Tibial nerve (tissue), 3 donors: Measurements from ENCODE around the gene SEMA3F.

Experiments
- POLR2A ChIP-seq, 2 donors: fragments of 450-650 bp; IDR thresholded peaks; one replicate each; pipeline ENCODE4 v1.6.1; 2017; ENCODE audit warnings: antibody characterized with exemption in 2 of 2, mild to moderate bottlenecking in 2 of 2, moderate library complexity in 2 of 2
- TF ChIP-seq, protein P1 (sequence below), 5 experiments: fragments of 200-600 bp in 3 of 5; fragments of 450-650 bp in 2 of 5; sonication (generic) in 3 of 5; IDR thresholded peaks; one replicate each; pipeline ENCODE4 v1.5.1; 2016 to 2019; ENCODE audit warnings: antibody characterized with exemption in 5 of 5, mild to moderate bottlenecking in 3 of 5, moderate library complexity in 2 of 5

DNA sequence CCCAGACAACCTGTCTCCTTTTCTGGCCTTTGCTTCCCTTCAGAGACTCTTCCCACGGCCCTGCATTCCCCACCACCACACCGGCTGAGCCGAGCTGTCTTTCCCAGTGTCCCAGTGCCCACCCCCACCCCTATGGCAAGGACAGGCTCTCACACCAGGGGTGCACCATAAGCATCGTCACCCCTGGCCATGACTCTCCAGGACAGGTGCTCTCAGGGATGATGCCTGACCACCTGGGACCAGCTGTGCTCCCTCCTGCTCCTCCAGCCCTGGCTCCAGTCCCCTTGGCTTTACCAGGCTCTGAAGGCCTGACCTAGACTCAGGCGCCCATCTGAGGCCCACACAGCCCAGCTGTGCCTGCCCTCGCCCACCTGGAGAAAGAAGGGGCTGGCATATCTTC, 17.6 kb upstream of the SEMA3F start:
- TF ChIP-seq POLR2A (IDR thresholded peaks at IDR 0.05), result no peak
- TF ChIP-seq, protein P1, sequence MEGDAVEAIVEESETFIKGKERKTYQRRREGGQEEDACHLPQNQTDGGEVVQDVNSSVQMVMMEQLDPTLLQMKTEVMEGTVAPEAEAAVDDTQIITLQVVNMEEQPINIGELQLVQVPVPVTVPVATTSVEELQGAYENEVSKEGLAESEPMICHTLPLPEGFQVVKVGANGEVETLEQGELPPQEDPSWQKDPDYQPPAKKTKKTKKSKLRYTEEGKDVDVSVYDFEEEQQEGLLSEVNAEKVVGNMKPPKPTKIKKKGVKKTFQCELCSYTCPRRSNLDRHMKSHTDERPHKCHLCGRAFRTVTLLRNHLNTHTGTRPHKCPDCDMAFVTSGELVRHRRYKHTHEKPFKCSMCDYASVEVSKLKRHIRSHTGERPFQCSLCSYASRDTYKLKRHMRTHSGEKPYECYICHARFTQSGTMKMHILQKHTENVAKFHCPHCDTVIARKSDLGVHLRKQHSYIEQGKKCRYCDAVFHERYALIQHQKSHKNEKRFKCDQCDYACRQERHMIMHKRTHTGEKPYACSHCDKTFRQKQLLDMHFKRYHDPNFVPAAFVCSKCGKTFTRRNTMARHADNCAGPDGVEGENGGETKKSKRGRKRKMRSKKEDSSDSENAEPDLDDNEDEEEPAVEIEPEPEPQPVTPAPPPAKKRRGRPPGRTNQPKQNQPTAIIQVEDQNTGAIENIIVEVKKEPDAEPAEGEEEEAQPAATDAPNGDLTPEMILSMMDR (IDR thresholded peaks at IDR 0.05), result no peak
